NCI-H128 (cell line): ENCODE data around the gene COMT.
"Not testable (repeated sequence)": the region's sequence is repeated elsewhere in the genome, so short reads cannot be mapped to it uniquely, and the experiment has no call there.

Source experiments
- DNase-seq: peaks from one replicate; lab custom pipeline; 2025; ENCODE audit not compliant: unreplicated experiment; lab: John Stamatoyannopoulos, UW

The COMT gene

GRCh38 chr22:19928207-19928606 lies 13.4 kb upstream of the COMT start:
- no peak for DNase-seq

GRCh38 chr22:19929586-19930550 lies 11.7 kb upstream of the COMT start:
- no peak for DNase-seq

DNA sequence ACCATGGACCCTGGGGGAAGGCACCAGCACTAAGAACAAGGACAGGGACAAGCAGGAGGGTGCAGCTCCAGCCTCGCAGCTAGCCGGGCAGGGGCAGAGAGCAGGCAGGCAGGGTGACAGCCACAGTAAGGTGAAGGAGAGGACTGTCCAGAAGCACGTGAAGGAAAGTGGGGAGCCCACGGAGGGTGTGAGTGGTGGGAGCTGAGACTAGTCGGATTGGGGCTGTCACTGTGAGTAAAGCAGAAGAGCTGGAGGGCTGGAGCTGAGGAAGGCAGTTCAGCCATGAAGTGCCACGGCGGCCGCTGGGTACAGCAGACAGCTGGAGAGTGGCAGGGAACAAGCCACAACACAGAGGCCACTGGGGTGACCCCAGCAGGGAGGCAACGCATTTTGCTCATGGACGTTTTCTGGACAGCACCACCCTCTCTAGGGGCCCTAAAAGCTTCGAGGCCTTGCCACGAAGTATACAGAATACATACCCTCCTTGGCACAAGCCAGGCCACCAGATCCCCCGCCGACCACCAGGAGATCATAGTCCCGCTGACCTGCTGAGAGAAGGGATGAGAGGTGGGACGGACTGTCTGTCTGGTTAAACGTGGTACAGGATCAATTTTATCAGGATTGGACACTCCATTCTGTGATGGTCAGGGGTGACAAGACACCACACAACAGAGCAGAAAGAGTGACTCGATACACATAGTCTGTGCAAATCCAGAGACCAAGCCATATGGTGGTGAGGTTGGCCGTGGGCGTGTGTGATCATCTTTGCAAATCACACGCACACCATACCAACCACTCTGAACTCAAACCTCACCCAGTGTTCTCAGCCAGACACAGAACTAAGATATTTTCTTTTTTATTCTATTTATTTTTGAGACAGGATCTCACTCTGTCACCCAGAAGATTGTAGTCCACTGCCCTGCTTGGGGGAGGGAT lies 10.8 kb upstream of the COMT start:
- no peak for DNase-seq

DNA sequence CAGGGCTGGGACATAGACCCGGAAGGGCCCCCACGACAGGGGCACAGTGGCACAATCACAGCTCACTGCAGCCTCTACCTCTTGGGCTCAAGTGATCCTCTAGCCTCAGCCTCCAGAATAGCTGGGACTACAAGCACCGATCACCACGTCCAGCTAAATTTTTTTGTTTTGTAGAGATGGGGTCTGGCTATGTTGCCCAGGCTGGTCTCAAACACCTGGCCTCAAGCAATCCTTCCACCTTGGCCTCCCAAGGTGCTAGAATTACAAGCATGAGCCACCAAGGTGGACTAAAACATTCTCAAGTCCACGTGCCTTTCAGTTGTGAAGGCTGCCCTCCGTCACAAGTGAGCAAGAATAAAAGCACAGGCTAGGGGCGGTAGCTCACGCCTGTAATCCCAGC lies 10.1 kb upstream of the COMT start:
- DNase-seq = no peak

GRCh38 chr22:19932367-19933206 lies 9.0 kb upstream of the COMT start:
- DNase-seq = no peak

DNA sequence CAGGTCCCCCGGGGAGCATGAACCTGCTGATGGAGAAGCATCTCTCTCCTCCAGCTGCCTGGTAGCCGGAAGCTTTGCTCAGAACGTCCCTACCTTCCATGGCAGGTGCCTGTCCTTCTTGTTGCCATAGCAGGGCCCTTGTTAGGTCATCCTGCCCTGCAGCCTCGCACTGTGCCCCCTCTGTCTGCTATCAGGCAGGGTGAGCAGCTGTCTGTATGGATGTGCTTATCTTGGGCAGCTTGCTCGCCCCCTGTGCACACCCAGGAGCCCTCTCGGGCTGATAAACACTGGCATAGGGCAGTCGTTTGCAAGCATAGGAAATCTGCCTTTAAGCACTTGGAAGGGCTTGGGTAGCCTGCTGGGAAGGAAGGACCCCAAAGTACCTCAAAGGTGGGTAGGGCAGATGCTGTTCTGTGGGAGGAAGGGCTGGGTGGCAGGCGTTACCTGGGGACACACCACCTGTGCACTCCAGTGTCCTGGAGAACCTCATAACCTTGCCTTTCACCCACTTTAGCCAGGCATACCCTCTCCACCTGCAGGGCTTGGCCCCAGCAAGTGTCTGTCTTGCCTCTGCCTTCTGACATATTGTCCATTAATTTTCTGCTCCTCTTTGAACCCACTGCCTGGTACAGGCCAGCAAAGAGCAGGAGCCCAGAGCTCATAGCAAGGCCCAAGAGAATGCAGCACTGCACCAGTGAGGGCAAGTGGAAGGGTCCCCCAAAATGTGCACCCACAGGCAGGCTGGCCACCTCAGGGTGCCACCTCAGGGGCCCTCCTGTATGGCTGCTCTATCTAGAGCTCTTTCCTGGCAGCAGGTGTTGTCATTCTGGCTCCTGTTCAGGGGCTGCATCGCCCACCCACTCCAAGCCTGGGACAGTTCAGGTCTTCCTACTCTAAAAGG lies 8.0 kb upstream of the COMT start:
- no peak for DNase-seq

- not testable (repeated sequence) for DNase-seq
Observed at GRCh38 chr22:19935123-19935718, 6.4 kb upstream of the COMT start.

DNA sequence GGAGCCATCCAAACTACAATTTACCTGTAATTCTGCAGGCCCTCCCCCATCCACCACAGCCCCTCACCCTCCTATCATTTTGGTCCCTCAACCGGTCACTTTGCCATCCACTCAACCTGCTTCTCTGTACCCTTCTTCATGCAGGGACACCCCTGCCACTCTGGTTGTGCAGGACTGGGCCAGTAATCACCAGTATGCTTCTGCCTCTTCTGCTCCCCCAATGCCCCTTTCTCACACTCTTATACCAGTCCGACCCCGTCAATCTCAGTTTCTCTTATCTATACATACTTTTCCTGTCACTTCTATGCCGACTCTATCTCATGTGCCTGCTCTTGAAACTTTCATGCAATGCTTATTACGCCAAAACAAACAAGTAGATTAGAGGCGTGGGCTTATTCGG lies 5.1 kb upstream of the COMT start:
- DNase-seq = no peak

- DNase-seq = no peak
Observed at GRCh38 chr22:19937616-19938473, 3.7 kb upstream of the COMT start.

GRCh38 chr22:19940536-19941364 lies 822 bp upstream of the COMT start:
- no peak for DNase-seq

GRCh38 chr22:19942157-19943081 lies 847 bp downstream of the COMT start:
- DNase-seq = no peak

DNA sequence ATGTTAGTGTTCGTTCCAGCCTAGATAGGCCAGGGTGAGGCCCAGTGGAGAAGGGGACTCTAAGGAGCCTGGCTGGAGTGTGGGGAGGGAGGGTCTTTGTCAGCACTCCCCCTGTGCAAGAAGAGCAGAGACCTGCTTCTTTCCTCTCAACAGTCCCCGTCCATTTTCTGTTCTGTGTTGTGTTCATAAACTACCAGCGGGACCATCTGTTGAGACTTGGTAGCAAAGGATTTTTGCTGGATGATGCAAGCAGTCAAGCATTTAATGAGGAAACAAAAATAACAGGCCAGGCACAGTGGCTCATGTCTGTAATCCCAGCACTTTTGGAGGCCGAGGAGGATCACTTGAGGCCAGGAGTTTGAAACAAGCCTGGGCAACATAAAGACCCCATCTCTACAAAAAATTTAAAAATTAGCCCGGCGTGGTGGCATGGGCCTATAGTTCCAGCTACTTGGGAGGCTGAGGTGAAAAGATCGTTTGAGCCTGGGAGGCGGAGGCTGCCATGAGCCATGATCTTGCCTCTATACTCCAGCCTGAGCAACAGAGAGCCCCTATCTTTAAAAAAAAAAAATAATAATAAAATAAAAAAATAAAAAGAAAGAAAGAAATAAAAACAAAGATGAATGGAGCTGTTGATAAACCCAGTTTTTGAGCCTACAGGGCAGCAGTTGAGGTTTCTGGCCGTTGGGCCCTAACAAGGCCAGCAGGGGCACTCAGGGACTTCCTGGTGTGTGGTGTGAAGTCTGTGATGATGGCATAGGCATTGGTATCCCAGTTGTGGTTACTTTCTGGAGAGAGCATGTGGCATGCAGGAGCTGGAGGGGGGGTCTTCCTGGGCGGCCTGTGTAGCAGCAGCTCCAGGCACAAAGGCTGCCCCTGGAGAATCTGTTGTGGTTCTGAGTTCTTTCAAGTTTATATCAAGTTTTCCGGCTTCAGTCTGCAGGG lies 1.8 kb downstream of the COMT start:
- no peak for DNase-seq

DNA sequence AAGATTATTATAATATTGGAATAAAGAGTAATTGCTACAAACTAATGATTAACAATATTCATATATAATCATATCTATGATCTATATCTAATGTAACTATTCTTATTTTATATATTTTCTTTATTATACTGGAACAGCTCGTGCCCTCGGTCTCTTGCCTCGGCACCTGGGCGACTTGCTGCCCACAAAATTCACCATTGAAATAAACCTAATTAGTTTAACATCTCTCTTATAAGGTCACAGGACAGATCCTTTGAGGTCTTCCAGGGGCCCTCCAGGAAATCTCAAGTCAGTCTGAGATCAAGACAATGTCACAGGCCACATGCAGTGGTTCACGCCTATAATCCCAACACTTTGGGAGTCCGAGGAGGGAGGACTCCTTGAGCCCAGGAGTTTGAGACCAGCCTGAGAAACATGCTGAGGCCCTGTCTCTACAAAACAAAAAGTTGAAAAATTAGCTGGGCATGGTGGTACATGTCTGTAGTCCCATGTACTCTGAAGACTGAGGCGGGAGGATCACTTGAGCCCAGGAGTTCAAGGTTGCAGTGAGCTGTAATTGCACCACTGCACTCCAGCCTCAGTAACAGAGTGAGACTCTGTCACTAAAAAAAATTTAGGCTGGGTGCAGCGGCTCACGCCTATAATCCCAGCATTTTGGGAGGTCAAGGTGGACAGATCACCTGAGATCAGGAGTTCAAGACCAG lies 6.6 kb downstream of the COMT start:
- DNase-seq = no peak

DNA sequence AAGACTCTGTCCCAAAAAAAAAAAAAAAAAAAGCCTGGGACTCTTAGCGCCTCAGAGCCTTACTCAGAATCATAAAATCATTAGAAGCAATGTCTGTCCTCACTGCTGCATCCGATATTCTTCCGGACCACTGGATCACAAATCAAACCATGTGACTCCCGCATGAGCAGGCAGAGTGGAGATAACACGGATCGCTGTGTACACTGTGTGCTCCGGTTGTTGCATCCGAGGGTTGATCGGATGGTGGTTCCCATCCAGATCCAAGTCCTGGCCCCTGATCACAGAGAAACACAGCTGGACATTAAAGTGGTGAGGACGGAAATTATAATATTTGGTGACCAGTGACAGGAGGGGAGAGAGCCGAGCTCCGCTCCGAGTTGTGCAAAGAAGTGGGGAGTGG lies 9.8 kb downstream of the COMT start:
- DNase-seq = no peak
